Coronary artery (tissue), 2 donors: ENCODE results near the gene SERINC5.
"Not testable (repeated sequence)": the region's sequence is repeated elsewhere in the genome, so short reads cannot be mapped to it uniquely, and the experiment has no call there.

ENCODE experiments used
- DNase-seq: peaks from one replicate; pipeline ENCODE4 v3.0.0-alpha.2; 2017; ENCODE audit warnings: low spot score
- H3K27ac ChIP-seq, 2 donors: fragments of 200-600 bp; sonication (generic); one replicate each; pipeline ENCODE4 v1.5.1; 2016 to 2019
- H3K4me3 ChIP-seq: fragments of 200-600 bp; sonication (generic); 2 replicates; pipeline ENCODE4 v1.5.1; 2016; ENCODE audit warnings: mild to moderate bottlenecking, moderate library complexity
- TF ChIP-seq, protein P1 (sequence below): fragments of 200-600 bp; sonication (generic); IDR thresholded peaks from one replicate; pipeline ENCODE4 v1.5.1; 2019; ENCODE audit warnings: antibody characterized with exemption

The SERINC5 gene

DNA sequence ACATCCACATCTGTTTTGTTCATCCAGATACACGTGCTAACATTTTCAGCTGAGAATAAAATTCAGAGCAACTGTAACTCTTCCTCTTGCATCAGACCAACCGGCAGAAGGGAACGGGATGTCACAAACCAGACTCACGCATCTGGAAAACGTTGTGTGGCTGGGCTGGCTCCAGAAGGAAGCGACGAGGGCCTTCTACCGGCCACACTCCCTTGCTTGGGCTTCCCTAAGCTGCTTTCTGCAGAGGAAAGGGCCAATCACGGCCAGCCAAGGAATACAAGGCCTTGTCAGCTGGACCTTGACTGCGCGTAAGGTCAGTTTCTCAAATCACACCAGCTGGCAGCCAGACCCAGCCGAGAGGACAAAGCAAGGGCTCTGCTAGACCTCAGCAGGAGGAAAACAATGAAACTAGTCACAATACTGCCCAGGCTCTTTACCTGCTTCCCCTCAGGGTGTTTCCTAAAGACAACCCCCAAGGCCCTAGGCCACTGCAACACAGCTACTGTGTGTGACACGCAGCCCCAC lies 114.6 kb downstream of the SERINC5 start:
- TF ChIP-seq, protein P1, sequence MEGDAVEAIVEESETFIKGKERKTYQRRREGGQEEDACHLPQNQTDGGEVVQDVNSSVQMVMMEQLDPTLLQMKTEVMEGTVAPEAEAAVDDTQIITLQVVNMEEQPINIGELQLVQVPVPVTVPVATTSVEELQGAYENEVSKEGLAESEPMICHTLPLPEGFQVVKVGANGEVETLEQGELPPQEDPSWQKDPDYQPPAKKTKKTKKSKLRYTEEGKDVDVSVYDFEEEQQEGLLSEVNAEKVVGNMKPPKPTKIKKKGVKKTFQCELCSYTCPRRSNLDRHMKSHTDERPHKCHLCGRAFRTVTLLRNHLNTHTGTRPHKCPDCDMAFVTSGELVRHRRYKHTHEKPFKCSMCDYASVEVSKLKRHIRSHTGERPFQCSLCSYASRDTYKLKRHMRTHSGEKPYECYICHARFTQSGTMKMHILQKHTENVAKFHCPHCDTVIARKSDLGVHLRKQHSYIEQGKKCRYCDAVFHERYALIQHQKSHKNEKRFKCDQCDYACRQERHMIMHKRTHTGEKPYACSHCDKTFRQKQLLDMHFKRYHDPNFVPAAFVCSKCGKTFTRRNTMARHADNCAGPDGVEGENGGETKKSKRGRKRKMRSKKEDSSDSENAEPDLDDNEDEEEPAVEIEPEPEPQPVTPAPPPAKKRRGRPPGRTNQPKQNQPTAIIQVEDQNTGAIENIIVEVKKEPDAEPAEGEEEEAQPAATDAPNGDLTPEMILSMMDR: no peak
- DNase-seq: peak; percentile 88
- peak overlapping the region; percentile 22 for H3K4me3 ChIP-seq
- peak overlapping the region; percentile 74 to 86 for H3K27ac ChIP-seq

DNA sequence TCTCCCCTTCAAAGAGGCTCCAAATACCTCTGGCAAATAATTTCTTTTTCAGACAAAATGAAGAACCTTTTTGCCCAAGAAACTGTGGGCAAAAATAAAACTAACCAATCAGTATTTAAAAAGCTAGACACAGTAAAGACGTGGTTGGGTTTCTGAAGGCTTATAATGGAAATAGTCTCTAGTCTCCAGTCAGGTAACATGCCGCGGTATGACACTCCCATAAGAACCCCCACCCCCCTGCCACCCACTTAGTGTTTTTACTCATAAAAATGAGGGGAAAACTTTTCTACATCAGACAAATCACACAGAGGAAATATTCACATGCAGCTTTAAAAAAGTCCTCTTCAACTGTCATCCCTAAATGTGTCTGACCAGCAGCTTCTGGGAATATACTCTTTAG lies 115.4 kb downstream of the SERINC5 start:
- peak; percentile 14 for DNase-seq
- TF ChIP-seq, protein P1: no peak
- peak overlapping the region; percentile 74 to 86 for H3K27ac ChIP-seq
- no peak overlapping the region for H3K4me3 ChIP-seq

DNA sequence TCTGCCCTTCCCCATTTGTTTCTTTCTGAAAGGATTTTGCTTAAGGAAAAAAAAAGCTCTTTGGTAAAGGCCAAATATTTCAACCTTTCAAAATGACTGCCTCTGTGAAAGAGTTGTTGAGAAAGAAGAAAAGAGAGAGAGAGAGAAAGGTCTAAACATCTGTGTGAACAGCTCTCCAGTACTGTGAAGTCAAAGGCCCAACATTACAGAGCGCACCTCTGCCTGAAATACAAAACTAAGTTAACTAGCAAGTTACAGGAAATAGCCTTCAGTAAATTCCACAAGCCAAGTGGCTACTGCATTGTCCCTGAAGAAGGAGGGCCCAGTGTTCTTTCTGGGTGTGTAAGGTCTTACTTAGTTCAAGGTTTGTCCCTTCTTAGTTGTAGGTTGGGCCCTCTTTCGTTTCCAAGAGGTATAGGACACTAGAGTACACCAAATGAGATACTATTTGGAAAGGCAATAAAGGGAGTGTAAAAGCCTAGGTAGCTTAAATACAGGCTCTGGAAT lies 116.3 kb downstream of the SERINC5 start:
- TF ChIP-seq, protein P1: no peak
- no peak for DNase-seq
- H3K4me3 ChIP-seq: no peak overlapping the region
- H3K27ac ChIP-seq: no peak overlapping the region

DNA sequence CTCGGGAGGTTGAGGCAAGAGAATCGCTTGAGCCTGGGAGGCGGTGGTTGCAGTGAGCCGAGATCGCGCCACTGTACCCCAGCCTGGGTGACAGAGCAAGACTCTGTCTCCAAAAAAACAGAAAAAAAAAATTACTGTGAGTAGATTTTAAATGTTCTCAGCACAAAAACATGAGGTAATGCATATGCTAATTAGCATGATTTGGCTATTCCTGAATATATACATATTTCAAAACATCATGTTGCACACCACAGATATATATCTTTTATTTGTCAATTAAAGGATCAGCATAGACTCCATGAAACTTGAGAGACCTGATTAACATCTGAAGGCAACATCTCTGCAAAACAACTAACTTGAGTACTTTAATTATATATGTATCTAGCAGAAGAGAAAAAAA lies 117.4 kb downstream of the SERINC5 start:
- Histone ChIP-seq H3K4me3 (no peak overlapping the region), H3K27ac (no peak overlapping the region)
- peak; percentile 16 for DNase-seq
- TF ChIP-seq, protein P1: no peak

DNA sequence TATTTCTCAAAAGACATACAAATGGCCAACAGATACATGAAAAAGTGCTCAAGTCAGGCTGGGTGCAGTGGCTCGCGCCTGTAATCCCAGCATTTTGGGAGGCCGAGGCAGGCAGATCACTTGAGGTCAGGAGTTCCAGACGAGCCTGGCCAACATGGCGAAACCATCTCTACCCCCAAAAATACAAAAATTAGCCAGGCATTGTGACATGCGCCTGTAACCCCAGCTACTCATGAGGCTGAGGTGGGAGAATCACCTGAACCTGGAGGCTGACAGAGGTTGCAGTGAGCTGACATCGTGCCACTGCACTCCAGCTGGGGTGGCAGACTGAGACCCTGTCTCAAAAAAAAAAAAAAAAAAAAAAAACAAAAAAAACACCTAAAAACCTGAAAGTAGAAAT lies 119.0 kb downstream of the SERINC5 start:
- not testable (repeated sequence) for H3K27ac ChIP-seq

DNA sequence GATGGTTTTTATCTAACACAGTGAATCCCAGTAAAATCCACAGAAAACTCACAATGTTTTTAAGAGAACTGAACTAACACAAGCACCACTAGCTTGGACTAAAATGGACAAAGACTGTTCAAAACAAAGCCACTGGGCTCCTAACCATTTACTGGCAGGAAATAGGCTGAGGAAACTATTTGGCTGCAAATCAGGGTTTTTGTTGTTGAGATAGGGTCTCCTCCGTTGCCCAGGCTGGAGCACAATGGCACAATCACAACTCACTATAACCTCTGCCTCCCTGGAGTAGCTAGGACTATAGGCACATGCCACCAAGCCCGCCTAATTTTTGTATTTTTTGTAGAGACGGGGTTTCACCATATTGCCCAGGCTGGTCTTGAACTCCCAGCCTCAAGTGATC lies 121.0 kb downstream of the SERINC5 start:
- H3K4me3 ChIP-seq: no peak overlapping the region
- no peak for DNase-seq
- peak overlapping the region in 1 of 2 donors; percentile 27 for H3K27ac ChIP-seq
- TF ChIP-seq, protein P1: no peak

More for the DNA sequence above, 119.0 kb downstream of the SERINC5 start:
- not testable (repeated sequence) for H3K4me3 ChIP-seq
- peak; percentile 19 for DNase-seq

DNA sequence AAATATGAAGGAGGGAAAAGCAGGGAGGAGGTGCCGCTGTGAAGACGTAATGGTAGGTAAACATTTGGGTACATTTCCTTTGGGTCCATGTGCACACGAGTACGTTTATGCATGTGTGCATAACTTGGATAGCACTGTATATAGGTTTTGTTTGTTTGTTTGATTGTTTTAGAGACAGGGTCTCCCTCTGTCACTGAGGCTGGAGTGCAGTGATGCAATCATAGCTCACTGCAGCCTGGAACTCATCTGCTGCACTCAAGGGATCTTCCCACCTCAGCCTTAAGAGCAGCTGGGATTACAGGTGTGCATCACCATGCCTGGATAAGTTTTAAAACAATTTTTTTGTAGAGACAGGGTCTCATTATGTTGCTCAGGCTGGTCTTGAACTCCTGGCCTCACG lies 126.7 kb downstream of the SERINC5 start:
- Histone ChIP-seq H3K27ac (no peak overlapping the region), H3K4me3 (no peak overlapping the region)
- TF ChIP-seq, protein P1: no peak
- DNase-seq: no peak

DNA sequence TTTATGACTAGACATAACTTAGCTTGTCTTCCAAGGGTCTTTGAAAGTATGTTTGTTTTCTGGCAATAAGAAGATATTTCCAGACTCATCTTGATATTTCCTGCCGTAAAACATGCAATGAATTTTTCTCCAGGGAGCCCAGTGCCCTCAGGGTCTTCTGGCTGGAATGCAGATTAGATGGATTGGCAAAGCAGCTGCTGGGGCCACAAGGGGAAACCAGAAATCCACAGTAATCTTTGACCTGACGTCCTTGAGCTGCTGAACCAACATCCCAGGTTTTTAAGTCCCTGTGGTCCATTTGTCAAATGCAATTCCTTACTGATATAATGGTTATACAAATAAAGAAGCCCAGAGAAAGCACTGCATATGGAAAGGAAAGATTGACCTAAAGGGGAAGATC lies 127.7 kb downstream of the SERINC5 start:
- TF ChIP-seq, protein P1: no peak
- Histone ChIP-seq H3K4me3 (no peak overlapping the region), H3K27ac (no peak overlapping the region)
- no peak for DNase-seq
